ENCODE results near the gene B3GAT1.

DNA sequence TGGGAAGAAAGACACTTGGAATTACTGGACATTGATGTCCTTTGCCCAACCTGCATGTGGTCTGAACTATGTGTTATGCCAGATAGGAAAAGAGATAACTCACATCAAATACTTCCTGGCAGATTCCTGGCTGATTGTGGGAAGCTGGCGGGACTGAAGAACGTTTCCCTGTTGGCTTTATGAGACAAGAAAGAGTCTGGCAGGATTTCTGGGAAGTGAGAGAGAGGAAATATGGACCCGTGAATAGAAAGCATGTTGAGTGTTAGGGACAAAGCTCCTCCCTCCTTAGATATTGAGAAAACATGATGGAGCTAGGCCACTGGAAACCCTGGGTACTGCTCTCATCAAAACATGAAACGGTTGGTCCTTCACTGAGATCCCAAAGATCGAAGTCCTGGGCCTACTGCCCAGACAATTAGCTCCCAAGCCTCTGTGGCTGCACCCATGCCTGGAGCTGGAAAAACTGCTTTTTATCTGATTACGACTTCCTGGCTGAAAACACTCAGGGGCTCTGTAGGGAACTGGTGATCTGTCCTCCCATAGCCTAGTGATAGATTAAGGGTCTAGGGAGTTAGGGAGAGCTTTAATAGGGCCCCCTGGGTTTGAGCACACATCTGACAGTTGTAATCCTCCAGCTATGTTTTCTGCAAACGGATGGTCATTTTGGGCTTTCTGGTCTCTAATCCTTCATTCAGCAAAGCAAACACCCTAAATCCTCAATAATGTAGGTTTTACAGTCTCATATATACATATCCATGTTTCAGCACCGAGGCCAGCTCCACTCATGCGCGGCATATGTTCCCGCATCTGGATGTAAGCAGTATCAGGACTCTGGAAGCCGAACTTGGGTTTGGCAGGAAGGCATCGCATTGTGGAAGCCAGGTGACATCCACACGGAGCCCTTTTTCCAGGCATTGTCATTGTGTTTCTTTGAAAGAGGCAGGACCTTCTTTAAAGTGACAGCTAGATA, 6.1 kb upstream of the B3GAT1 start:
- TF ChIP-seq, protein P1, sequence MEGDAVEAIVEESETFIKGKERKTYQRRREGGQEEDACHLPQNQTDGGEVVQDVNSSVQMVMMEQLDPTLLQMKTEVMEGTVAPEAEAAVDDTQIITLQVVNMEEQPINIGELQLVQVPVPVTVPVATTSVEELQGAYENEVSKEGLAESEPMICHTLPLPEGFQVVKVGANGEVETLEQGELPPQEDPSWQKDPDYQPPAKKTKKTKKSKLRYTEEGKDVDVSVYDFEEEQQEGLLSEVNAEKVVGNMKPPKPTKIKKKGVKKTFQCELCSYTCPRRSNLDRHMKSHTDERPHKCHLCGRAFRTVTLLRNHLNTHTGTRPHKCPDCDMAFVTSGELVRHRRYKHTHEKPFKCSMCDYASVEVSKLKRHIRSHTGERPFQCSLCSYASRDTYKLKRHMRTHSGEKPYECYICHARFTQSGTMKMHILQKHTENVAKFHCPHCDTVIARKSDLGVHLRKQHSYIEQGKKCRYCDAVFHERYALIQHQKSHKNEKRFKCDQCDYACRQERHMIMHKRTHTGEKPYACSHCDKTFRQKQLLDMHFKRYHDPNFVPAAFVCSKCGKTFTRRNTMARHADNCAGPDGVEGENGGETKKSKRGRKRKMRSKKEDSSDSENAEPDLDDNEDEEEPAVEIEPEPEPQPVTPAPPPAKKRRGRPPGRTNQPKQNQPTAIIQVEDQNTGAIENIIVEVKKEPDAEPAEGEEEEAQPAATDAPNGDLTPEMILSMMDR (IDR thresholded peaks at IDR 0.05): no peak
- no peak for TF ChIP-seq SIN3A (IDR thresholded peaks at IDR 0.05; ENCODE audit: borderline replicate concordance, insufficient read depth, low read depth, low read length)
- TF ChIP-seq POLR2AphosphoS5 (IDR thresholded peaks at IDR 0.05; ENCODE audit: low read depth, low read length): no peak
